Measurements from ENCODE around the gene HEATR5A.

DNA sequence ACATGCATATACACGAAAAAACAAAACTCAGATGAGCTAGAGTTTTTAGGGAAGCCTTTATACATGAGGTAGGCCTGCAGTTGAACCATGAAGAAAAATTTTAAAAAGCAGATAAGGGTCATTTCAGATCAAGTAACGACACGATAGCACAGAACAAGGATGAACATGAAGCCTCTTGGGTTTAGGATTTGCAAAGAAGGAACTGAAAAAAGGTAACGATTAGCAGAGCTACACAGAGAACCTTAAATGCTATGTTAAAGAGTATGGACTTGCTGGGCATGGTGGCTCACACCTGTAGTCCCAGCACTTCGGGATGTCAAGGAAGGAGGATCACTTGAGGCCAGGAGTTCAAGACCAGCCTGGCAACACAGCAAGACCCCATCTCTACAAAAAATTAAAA, 116.7 kb downstream of the HEATR5A start:
- TF ChIP-seq ARNTL (CRISPR knock-in tag; IDR thresholded peaks at IDR 0.05; ENCODE audit: borderline replicate concordance, low read depth) (no peak), RARB (CRISPR knock-in tag; IDR thresholded peaks at IDR 0.05) (no peak), TCF4 (CRISPR knock-in tag; IDR thresholded peaks at IDR 0.05; ENCODE audit: borderline replicate concordance) (no peak)

Data from SK-N-SH treated with all-trans-retinoic acid at 6 μM for 48 hours (cell line).